Stomach (tissue), 9 donors: ENCODE measurements around the gene FXYD4. TPM values are rescaled to one million over a fixed set of nuclear protein-coding genes. Genes with fewer than 3 reads are reported as not detected.
A peak's percentile ranks its signal among the peaks of the same experiment; 100 is the strongest.

Source experiments
- DNase-seq, 2 donors: peaks; one replicate each; pipeline versions ENCODE4 v3.0.0 to v3.0.0-alpha.2; 2013 to 2019
- H3K27ac ChIP-seq, 5 donors: fragments of 200-600 bp in 4 of 5; sonication (generic) in 4 of 5; one replicate each; pipeline ENCODE4 v1.5.1; 2013 to 2019; ENCODE audit warnings: mild to moderate bottlenecking in 1 of 5, moderate library complexity in 1 of 5
- H3K27me3 ChIP-seq, 3 donors: fragments of 200-600 bp; sonication (generic); one replicate each; pipeline ENCODE4 v1.5.1; 2017 to 2019; ENCODE audit warnings: mixed run types in 1 of 3
- H3K36me3 ChIP-seq, 4 donors: fragments of 200-600 bp; sonication (generic); 1 replicate in 3 of 4; 2 replicates in 1 of 4; pipeline ENCODE4 v1.5.1; 2016 to 2019
- H3K4me1 ChIP-seq, 4 donors: fragments of 200-600 bp; sonication (generic); one replicate each; pipeline ENCODE4 v1.5.1; 2016 to 2019
- H3K4me3 ChIP-seq, 4 donors: fragments of 200-600 bp; sonication (generic) in 3 of 4; one replicate each; pipeline ENCODE4 v1.5.1; 2016 to 2019; ENCODE audit warnings: mild to moderate bottlenecking in 1 of 4
- H3K9me3 ChIP-seq, 4 donors: fragments of 200-600 bp; sonication (generic); one replicate each; pipeline ENCODE4 v1.5.1; 2016 to 2019
- CTCF ChIP-seq, 7 experiments: fragments of 450-650 bp in 4 of 7; fragments of 200-600 bp in 3 of 7; sonication (generic) in 3 of 7; IDR thresholded peaks; one replicate each; pipeline ENCODE4 v1.5.1; 2016 to 2019; ENCODE audit warnings: antibody characterized with exemption in 7 of 7, control low read depth in 2 of 7, mild to moderate bottlenecking in 1 of 7
- EP300 ChIP-seq: sonication (generic); formaldehyde crosslinking; IDR thresholded peaks from one replicate; pipeline ENCODE4 v1.6.1; 2017; ENCODE audit warnings: antibody characterized with exemption
- POLR2A ChIP-seq, 4 donors: fragments of 450-650 bp; IDR thresholded peaks; one replicate each; pipeline ENCODE4 v1.6.1; 2016; ENCODE audit warnings: antibody characterized with exemption in 4 of 4, control low read depth in 2 of 4, mild to moderate bottlenecking in 1 of 4, moderate library complexity in 1 of 4
- POLR2AphosphoS5 ChIP-seq, 3 donors: sonication (generic); formaldehyde crosslinking; IDR thresholded peaks; one replicate each; pipeline ENCODE4 v1.6.1; 2016; ENCODE audit warnings: antibody characterized with exemption in 3 of 3
- WGBS, 5 donors: extraction: QIAGEN DNeasy Blood & Tissue Kit in 3 of 5; methylation state at CpG; one replicate each; pipeline versions ENCODE4 v1.1.5 to v1.1.7; 2013 to 2018; 5-methylcytosine and 5-hydroxymethylcytosine counted together
- intact Hi-C: fragments of 100-400 bp; cut with DNase I; formaldehyde crosslinking; loops from one replicate; pipeline ENCODE4 v1.15.1; 2023; ENCODE audit warnings: low total_unique reads
- polyA plus RNA-seq, 3 donors: library from polyadenylated mRNA; stranded (reverse); fragments of 200-250 nt; gene quantifications; one replicate each; pipeline ENCODE4 v1.2.3, GENCODE V29; 2013
- total RNA-seq, 5 donors: library from RNA; depleted of rRNA; stranded (reverse); fragments of >200 nt; gene quantifications; one replicate each; pipeline versions ENCODE4 v1.1.0 to v1.2.3, GENCODE V29; 2014 to 2016
- donor health status: healthy with polysubstance abuse.
- donor health status: Bipolar disorder and iron deficiency.
- donor health status: healthy.

FXYD4 gene
- total and polyA plus RNA-seq, 8 donors = 2.8 to 7.3 (median 6.0) TPM; not detected in 5

- H3K27ac ChIP-seq = no peak overlapping the region
- DNase-seq = no peak
- H3K4me1 ChIP-seq = peaks cover 0 to 14% (median 4%) of the 10 kb centered on the region in 4 donors
- intact Hi-C loops = no loop called here
- TF ChIP-seq EP300 (no peak), POLR2AphosphoS5 (IDR thresholded peaks at IDR 0.05) (no peak), POLR2A (IDR thresholded peaks at IDR 0.05) (no peak), CTCF (IDR thresholded peaks at IDR 0.05) (no peak)
- no peak overlapping the region for H3K4me3 ChIP-seq
- H3K36me3 ChIP-seq = no peaks in the 10 kb centered on the region
- H3K9me3 ChIP-seq = no peaks in the 10 kb centered on the region
- 77 to 90% (median 85%) methylated on average over 2 to 3 of the region's 3 CpGs for WGBS, 5 donors
- H3K27me3 ChIP-seq = no peaks in the 10 kb centered on the region
These were observed 2.8 kb downstream of the FXYD4 start for GRCh38 chr10:43374194-43374593.

DNA sequence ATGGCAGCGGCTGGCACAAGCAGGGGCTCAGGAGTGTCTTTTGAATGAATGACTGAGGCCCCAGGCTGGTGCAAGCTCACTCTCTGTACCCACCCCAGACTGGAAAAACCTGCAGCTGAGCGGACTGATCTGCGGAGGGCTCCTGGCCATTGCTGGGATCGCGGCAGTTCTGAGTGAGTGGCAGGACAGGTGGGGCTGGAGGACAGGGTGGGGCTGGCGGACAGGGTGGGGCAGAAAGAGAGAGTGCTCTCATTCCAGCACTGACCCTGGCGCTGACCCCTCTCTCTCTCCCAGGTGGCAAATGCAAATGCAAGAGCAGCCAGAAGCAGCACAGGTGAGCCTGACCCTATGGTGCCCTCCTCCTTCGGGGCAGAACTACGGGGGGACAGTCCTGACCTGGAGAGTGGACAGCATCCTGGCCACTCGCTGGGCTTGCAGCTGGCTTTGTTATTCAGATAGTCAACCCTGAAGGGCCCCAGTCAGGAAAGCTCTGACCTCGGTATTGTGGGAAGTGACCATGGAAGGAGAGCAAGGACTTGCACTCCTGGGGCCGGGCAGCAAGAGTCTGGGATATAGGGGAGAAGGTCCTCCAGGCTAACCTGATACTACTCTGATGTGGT is 4.1 kb downstream of the FXYD4 start:
- peak; percentile 35 to 57 for DNase-seq
- H3K4me3 ChIP-seq = no peak overlapping the region
- intact Hi-C loops = no loop called here
- H3K36me3 ChIP-seq = no peaks in the 10 kb centered on the region
- no peak overlapping the region for H3K27ac ChIP-seq
- WGBS, 5 donors = 48 to 78% (median 57%) methylated on average over 10 to 12 of the region's 12 CpGs
- no peaks in the 10 kb centered on the region for H3K9me3 ChIP-seq
- H3K4me1 ChIP-seq = peaks cover 0 to 14% (median 4%) of the 10 kb centered on the region in 4 donors
- TF ChIP-seq POLR2AphosphoS5 (IDR thresholded peaks at IDR 0.05) (no peak), EP300 (no peak), CTCF (IDR thresholded peaks at IDR 0.05) (no peak), POLR2A (IDR thresholded peaks at IDR 0.05) (no peak)
- H3K27me3 ChIP-seq = no peaks in the 10 kb centered on the region

- TF ChIP-seq POLR2AphosphoS5 (IDR thresholded peaks at IDR 0.05) = no peak
- no peak for TF ChIP-seq POLR2A (IDR thresholded peaks at IDR 0.05)
- TF ChIP-seq CTCF (IDR thresholded peaks at IDR 0.05) = no peak
- no peak for TF ChIP-seq EP300
- Histone ChIP-seq H3K27me3 (no peaks in the 10 kb centered on the region), H3K4me1 (peaks cover 0 to 14% (median 4%) of the 10 kb centered on the region in 4 donors), H3K9me3 (no peaks in the 10 kb centered on the region), H3K36me3 (no peaks in the 10 kb centered on the region), H3K27ac (no peak overlapping the region), H3K4me3 (no peak overlapping the region)
- intact Hi-C loops = no loop called here
- no peak for DNase-seq
- 90 to 95% (median 91%) methylated on average over 6 to 9 of the region's 9 CpGs for WGBS, 5 donors
These were observed 4.7 kb downstream of the FXYD4 start for GRCh38 chr10:43376046-43376635.

DNA sequence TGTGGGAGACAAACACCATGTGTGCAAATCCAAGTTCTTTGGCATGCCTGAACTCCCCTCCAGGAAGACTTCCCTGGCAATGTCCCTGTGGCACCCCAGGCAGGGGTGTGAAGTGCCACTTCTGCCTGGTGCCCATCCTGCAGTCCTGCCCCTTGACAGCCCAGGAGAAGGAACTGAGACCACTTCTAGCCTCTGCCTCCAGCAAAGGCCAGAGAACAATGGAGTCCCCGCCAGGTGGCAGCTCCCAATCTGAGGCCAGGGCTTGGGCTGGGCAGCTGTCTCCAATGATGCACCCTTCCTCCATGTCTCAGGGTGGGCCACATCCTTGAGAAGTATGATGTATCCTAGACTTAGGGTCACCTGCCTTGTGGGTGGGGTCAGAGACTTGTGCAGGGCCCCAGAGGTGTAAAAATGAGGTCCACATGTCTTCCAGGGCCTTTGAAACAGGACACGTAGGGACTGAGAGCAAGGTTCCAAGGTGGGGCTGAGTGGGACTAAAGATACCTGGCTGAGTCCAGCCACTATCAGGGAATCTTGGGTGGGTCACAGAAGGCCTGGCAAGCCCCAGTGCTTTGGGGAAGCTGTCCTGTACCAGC is 5.5 kb downstream of the FXYD4 start:
- intact Hi-C loops = no loop called here
- Histone ChIP-seq H3K27ac (no peak overlapping the region), H3K27me3 (no peaks in the 10 kb centered on the region), H3K4me1 (peaks cover 0 to 10% (median 2%) of the 10 kb centered on the region in 4 donors), H3K4me3 (no peak overlapping the region), H3K36me3 (no peaks in the 10 kb centered on the region), H3K9me3 (no peaks in the 10 kb centered on the region)
- WGBS, 5 donors = 0 to 86% (median 72%) methylated on average over 1 to 2 of the region's 2 CpGs
- no peak for DNase-seq
- TF ChIP-seq CTCF (IDR thresholded peaks at IDR 0.05) (no peak), POLR2AphosphoS5 (IDR thresholded peaks at IDR 0.05) (no peak), EP300 (no peak)
